Activated naive CD4-positive, alpha-beta T cell treated with anti-CD3 and anti-CD28 coated beads, Interleukin-2, amount 50 U/mL, for 72 hours (primary cell): ENCODE data around the gene RALBP1. TPM values are rescaled to one million over a fixed set of nuclear protein-coding genes. Genes with fewer than 3 reads are reported as not detected.
A peak's percentile ranks its signal among the peaks of the same experiment; 100 is the strongest.

Experiments
- ATAC-seq, 2 donors: fragments of 150-1000 bp; cut with Tn5 transposase; 2 replicates each; pipeline ENCODE4 v1.10.0; 2021; ENCODE audit warnings: mild to moderate bottlenecking in 2 of 2, moderate library complexity in 2 of 2
- DNase-seq, 2 donors: peaks; one replicate each; pipeline ENCODE4 v3.0.0; 2021 to 2022; ENCODE audit warnings: low spot score in 2 of 2
- H3K27ac Mint-ChIP-seq, 2 donors: one replicate each; pipeline ENCODE4 v1.8.0; 2022; ENCODE audit warnings: mild to moderate bottlenecking in 2 of 2, mixed read lengths in 2 of 2
- H3K36me3 Mint-ChIP-seq, 2 donors: one replicate each; pipeline ENCODE4 v1.8.0; 2022; ENCODE audit warnings: mixed read lengths in 2 of 2
- H3K9me3 Mint-ChIP-seq, 2 donors: one replicate each; pipeline ENCODE4 v1.8.0; 2022; ENCODE audit warnings: mixed read lengths in 2 of 2
- total RNA-seq, 2 donors: library from RNA; stranded (reverse); gene quantifications; one replicate each; pipeline ENCODE4 v1.2.3, GENCODE V29; 2022

The RALBP1 gene
- total RNA-seq, 2 donors from 2014 or later = 50.6 to 51.6 TPM

DNA sequence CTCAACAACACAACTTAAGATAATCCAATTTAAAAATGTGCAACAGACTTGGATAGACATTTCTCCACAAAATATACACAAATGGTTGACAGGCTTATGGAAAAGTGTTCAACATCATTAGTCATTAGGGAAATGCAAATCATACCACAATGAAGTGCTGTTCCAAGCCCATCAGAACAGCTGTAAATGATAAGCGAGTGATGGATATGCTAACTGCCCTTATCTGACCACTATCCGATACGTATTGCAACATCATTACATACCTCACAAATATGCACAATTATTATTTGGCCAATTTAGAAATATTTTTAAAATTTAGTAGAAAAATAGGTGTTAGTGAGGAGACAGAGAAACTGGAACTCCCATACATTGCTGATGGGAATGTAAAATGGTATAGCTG is 76.9 kb downstream of the RALBP1 start:
- Mint-ChIP-seq H3K27ac (no peak overlapping the region), H3K36me3 (peaks cover 12 to 21% of the 10 kb centered on the region in 2 donors), H3K9me3 (no peaks in the 10 kb centered on the region)
- DNase-seq (no peak), ATAC-seq (no peak)

DNA sequence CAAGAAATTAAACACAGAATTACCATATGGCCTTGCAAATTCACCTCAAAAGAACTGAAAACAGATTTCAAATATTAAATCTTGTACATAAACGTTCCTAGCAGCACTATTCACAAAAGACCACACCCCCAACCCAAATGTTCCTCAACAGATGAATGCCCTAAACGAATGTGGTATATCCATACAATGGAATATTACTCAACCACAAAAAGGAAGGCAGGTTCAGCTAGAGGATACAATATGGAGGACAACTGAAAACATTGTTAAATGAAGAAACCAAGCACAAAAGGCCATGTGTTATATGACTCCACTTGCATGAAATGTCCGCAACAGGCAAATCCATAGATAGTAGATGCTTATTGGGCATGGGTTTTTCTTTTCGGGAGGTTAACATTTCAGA is 77.3 kb downstream of the RALBP1 start:
- Mint-ChIP-seq H3K9me3 (no peaks in the 10 kb centered on the region), H3K36me3 (peaks cover 12 to 21% of the 10 kb centered on the region in 2 donors), H3K27ac (no peak overlapping the region)
- DNase-seq (no peak), ATAC-seq (no peak)

DNA sequence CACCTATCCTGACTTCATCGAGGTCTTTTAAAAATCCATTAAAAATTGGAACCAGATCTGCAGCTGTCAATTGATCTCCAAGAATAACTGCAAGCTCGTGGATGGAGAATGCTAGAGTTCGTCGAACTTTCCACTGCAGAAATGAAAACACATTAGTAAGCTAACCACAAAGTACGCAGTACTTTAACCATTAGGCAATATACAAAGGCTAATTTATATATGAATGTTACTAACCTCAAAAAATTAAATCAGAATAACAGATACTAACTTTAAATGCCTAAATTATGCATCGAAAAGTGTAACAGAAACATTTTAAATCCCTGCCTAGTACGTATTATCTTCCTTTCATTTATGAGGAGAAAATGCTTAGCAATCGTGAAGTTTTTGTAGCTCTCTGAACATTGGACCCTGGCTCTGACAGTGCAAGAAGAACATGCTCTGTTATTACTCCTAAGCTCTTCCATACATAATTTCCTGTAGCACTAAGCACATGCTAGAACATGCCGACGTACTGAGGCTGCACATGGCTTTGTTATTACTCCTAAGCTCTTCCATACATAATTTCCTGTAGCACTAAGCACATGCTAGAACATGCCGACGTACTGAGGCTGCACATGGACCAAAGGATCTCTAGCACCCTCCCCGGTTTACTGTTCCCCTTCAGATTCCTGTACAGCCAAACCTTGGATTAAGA is 82.1 kb downstream of the RALBP1 start:
- H3K36me3 Mint-ChIP-seq = peaks cover 12 to 16% of the 10 kb centered on the region in 2 donors
- no peak overlapping the region for H3K27ac Mint-ChIP-seq
- ATAC-seq (no peak), DNase-seq (no peak)
- no peaks in the 10 kb centered on the region for H3K9me3 Mint-ChIP-seq

DNA sequence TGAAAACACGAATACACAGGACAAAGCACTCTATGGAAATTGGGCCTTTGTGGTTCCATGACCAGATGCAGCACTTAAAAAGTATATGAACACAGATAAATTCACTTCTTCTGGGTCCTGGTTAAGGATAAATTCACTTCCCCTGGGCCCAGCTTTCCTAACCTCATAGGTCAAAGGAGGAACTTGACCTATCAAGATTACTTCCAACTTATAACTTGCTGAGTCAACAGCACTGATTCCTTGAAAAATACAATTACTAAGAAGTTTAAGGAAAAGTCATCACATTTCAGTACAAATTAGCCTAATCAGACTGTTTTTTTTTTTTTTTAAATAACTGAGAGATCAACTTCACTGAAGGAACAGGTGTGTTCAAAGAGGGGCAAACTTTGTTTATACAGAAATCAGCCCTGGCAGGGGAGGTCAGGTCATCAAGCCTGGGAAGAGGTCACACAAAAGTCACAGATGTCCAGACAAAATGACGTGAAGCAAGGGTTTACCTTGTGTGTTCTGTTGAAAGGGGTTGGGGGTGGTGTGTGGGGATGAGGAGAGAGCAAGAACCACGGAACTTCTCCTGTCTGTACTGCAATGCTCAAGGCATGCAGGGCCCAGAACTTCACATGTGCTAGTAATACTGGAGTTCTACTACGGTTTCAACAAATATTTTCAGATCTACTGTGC is 83.2 kb downstream of the RALBP1 start:
- Mint-ChIP-seq H3K27ac (no peak overlapping the region), H3K36me3 (peaks cover 4 to 14% of the 10 kb centered on the region in 2 donors), H3K9me3 (no peaks in the 10 kb centered on the region)
- no peak for ATAC-seq
- no peak for DNase-seq

DNA sequence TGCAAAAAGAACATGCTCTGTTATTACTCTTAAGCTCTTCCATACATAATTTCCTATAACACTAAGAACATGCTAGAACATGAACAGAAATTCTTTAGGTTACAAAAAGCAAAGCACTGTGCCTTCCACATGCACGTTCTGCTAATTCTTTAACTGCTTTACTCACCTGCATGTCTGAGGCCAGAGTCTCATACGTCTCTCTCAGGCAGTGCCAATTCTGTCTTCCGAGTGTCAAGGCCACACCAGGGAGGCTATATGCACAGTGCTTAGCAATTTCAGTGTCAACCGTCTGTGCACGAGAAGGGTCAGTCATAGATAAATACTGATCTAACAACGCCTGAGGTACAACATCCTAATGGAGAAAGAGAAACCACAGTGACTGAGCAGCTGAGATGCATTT is 83.9 kb downstream of the RALBP1 start:
- DNase-seq (no peak), ATAC-seq (no peak)
- peaks cover 0 to 11% of the 10 kb centered on the region in 2 donors for H3K36me3 Mint-ChIP-seq
- H3K27ac Mint-ChIP-seq = no peak overlapping the region
- H3K9me3 Mint-ChIP-seq = no peaks in the 10 kb centered on the region

DNA sequence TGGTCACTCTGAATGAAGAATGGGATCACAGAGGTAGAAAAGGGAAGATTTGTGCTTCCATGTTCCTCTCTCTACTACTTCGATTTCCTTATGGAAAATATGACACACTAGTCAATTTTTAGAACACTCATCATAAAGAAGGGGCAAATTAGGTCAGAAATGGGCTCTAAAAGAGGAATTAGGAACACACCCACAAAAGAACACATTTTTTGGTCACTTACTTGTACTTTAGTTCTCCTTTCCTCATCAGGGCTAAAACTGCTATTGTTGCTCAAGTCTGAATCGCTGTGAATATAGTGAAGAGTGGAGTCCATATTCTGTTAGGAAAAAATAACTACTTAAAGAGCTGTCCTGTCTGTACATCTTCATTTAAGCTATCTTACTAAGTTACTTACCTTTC is 86.4 kb downstream of the RALBP1 start:
- ATAC-seq (no peak), DNase-seq (no peak)
- Mint-ChIP-seq H3K27ac (no peak overlapping the region), H3K36me3 (peaks cover 0 to 5% of the 10 kb centered on the region in 2 donors), H3K9me3 (no peaks in the 10 kb centered on the region)

DNA sequence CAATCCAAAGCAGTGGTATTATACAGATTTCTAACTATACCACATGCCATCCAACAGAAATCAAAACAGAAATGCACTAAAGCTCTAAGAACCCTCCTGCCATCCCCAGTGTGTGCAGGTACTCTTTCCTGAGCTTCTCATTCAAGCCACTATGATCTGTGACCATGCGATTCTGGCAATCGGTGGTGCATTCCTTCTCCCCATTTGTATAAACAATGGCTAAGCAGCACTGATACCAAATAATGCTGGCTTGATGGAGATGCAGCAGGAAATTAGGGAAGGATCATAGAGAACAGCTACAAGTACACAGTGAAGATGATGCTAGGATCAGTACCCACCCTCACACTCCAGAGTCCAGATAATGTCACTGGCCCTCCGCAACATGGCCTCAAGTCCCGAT is 87.3 kb downstream of the RALBP1 start:
- Mint-ChIP-seq H3K27ac (no peak overlapping the region), H3K36me3 (peaks cover 0 to 5% of the 10 kb centered on the region in 2 donors), H3K9me3 (no peaks in the 10 kb centered on the region)
- DNase-seq (no peak), ATAC-seq (no peak)

DNA sequence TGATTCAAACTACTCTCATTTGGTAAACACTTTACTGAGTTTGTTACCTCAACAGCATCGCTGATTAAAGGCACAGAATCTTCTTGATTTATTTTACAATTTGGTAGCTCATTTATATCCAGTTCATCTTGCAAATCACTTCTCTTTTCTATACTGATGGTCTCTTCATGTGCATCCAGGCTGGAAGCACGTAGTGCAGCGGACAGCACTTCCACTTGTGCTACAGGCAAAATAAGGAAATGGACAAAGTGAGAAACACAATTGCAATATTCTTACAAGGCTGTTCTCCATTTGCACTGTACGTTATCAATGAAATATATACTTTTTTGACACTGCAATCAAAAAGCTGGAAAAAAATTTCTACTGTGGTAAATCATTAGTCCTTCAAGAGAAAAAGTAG is 88.0 kb downstream of the RALBP1 start:
- ATAC-seq (no peak), DNase-seq (no peak)
- H3K9me3 Mint-ChIP-seq = no peaks in the 10 kb centered on the region
- peaks cover 0 to under 1% of the 10 kb centered on the region in 2 donors for H3K36me3 Mint-ChIP-seq
- no peak overlapping the region for H3K27ac Mint-ChIP-seq

DNA sequence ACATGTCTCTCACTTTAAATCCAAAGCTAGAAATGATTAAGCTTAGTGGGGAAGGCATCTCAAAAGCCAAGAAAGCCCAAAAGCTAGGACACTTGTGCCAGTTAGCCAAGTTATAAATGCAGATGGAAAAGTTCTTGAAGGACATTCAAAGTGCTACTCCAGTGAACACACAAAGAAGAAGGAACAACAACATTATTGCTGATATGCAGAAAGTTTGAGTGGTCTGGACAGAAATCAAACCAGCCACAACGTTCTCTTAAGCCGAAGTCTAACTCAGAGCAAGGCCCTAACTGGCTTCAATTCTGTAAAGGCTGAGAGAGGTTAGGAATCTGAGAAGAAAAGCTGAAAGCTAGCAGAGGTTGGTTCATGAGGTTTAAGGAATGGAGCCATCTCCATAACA is 90.1 kb downstream of the RALBP1 start:
- Mint-ChIP-seq H3K27ac (no peak overlapping the region), H3K9me3 (no peaks in the 10 kb centered on the region), H3K36me3 (peaks cover 0 to 4% of the 10 kb centered on the region in 2 donors)
- ATAC-seq (no peak), DNase-seq (no peak)

DNA sequence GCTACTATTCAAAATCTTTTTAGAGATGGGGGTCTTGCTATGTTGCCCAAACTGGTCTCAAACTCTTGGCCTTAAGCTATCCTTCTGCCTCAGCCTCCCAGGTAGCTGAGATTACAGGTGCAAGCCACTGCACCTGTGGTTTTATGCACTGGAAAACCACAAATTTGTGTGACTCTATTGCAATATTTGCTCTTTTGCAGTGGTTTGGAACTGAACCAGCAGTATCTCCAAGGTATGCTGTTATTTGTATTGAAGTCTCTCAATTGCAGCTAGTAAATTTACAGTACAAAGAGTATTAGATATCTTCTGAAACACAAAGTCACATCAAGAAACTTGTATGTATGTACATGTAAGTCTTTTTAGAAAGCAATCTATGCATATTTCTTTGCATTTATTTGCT is 92.9 kb downstream of the RALBP1 start:
- ATAC-seq (no peak), DNase-seq (no peak)
- H3K27ac Mint-ChIP-seq = no peak overlapping the region
- H3K9me3 Mint-ChIP-seq = no peaks in the 10 kb centered on the region
- peaks cover 0 to 4% of the 10 kb centered on the region in 2 donors for H3K36me3 Mint-ChIP-seq

DNA sequence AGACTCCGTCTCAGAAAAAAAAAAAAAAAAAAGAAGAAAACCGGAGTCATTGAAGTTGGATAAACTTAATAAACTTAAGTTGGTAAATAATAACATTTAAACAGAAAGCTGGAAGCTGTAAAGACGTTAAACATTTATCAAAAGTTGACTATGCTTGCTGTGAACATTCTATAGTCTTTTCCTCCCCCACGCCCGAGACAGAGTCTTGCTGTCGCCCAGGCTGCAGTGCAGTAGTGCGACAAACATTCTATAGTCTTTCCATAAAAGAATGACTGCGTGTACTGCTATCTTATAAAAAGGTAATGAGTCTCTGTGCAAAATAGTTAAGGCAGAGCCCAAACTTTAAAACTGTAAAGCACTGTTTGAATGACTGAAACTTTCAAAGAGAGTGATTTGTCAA is 93.9 kb downstream of the RALBP1 start:
- DNase-seq = no peak
- no peak overlapping the region for H3K27ac Mint-ChIP-seq
- H3K9me3 Mint-ChIP-seq = no peaks in the 10 kb centered on the region
- H3K36me3 Mint-ChIP-seq = peaks cover 0 to 4% of the 10 kb centered on the region in 2 donors
- ATAC-seq = no peak

DNA sequence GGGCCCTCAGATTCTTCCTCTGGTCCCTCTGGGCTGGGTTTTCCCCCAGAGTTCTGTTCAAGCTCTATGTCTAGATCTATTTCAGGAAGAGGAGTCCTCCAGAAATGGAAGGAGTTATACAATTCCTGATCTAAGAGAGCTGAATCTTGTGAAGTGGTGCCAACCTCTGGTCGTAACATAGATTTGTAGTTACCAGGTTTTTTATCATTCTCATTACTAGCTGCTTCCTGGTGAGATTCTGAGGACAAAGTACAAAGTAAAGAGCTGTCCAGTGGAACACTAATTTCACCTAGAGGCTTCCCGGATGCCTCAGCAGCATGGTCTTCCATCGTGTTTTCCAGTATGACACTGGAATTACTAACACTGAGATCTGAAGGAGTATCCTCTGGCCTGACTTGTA is 94.9 kb downstream of the RALBP1 start:
- Mint-ChIP-seq H3K27ac (no peak overlapping the region), H3K9me3 (no peaks in the 10 kb centered on the region), H3K36me3 (peaks cover 0 to 8% of the 10 kb centered on the region in 2 donors)
- ATAC-seq (no peak), DNase-seq (no peak)

DNA sequence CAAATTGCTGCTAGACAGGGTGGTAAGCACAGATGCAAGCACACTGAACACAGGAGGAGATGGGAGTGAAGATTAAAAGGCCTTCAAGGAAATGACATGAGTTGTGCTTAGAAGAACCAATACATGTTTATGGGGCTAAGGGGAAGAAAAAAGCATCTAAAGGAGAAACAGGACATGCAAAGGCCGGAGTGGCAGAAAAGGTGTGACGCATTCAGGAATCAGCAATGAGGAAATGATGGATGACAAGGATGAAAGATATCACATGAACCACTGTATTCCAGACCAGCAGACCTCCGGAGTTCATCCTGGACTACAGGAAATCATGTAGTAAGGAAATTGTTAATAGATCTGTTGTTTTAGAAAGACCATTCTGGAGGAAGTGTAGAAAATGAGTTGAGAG is 96.2 kb downstream of the RALBP1 start:
- Mint-ChIP-seq H3K36me3 (peaks cover 0 to 8% of the 10 kb centered on the region in 2 donors), H3K27ac (no peak overlapping the region), H3K9me3 (no peaks in the 10 kb centered on the region)
- ATAC-seq (no peak), DNase-seq (no peak)

DNA sequence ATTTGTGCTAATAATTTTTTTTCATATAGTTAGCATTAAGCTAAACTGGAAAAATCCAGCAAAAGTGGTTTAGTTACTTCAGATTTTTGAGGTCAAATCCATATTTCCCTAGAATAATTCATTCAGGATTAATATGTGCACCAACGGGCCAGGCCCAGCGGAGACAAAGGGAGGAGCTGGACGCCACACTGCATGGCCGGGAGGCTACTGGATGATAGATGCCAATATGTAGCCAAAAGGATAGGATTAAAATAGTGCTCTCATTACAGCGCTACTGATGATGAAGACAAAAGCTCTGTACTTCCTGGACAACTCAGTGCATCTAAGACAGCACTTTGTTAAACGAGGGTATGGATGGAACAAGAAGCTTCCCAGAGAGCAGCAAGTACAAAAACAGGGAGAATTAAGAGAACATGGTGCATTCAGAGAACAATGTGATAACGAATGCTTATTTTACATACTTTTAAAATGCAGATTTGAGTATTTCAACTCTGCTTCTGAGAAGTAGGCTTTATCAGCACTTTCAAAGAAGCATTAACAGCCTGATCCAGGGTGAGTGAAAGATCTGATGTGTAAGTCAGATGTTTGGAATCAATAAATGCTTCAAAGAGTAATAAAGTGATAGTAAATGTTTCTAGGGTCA is 99.3 kb downstream of the RALBP1 start:
- no peaks in the 10 kb centered on the region for H3K9me3 Mint-ChIP-seq

DNA sequence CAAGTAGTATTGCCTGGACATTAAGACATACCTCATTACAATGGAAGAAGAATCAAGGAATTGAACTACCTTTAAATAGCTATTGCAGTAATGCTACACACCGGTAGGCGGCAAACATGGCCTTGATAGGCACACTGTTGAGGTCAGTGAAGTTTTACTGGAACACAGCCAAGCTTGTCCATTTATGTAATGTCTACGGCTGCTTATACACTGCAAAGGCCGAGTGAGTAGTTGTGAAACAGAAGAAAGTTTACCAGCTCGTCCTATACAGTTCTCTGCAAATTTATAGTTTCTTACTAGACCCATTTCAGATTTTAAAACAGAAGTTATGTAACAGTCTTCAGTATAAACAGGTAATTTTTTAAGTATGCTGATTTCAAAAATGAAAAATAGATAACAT is 100.2 kb downstream of the RALBP1 start:
- Mint-ChIP-seq H3K9me3 (no peaks in the 10 kb centered on the region), H3K27ac (no peak overlapping the region), H3K36me3 (peaks cover 0 to 5% of the 10 kb centered on the region in 2 donors)
- DNase-seq (no peak), ATAC-seq (peak in 1 of 2 donors; percentile 50)

More for the DNA sequence above, 99.3 kb downstream of the RALBP1 start:
- Mint-ChIP-seq H3K27ac (no peak overlapping the region), H3K36me3 (peaks cover 0 to 8% of the 10 kb centered on the region in 2 donors)
- DNase-seq = no peak
- ATAC-seq = no peak

DNA sequence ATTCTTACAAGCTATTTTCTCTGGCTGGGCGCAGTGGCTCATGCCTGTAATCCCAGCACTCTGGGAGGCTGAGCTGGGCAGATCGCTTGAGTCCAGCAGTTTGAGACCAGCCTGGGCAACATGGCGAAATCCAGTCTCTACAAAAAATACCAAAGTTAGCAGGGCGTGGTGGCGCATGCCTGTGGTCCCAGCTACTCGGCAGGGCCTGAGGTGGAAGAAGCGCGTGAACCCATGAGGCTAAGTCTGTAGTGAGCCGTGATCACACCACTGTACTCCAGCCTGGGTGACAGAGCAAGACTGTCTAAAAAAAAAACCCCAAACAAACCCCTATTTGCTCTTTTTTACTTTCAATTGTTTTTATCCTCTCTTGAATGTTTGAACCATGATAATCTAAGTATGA is 102.0 kb downstream of the RALBP1 start:
- ATAC-seq (no peak), DNase-seq (no peak)
- H3K36me3 Mint-ChIP-seq = peaks cover 16 to 20% of the 10 kb centered on the region in 2 donors
- H3K9me3 Mint-ChIP-seq = peaks cover 0 to 5% of the 10 kb centered on the region in 2 donors
- no peak overlapping the region for H3K27ac Mint-ChIP-seq

DNA sequence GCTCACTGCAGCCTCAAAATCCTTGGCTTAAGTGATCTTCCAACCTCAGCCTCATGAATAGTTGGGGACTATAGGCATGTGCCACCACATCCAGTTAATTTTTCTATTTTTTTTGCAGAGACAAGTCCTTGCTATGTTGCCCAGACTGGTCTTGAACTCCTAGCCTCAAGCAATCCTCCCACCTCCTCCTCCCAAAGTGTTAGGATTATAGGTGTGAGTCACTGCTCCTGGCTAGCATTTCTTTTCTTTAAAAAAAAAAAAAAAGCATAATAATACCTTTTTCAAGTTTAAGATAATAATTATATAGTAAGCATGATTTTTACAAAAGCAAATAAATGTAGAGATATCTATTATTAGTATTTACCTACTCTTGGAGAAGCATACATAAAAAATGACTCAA is 103.0 kb downstream of the RALBP1 start:
- ATAC-seq (no peak), DNase-seq (no peak)
- Mint-ChIP-seq H3K9me3 (peaks cover 0 to 5% of the 10 kb centered on the region in 2 donors), H3K36me3 (peaks cover 19 to 20% of the 10 kb centered on the region in 2 donors), H3K27ac (no peak overlapping the region)
